WTC11 (cell line): ENCODE measurements around the gene RGMA. TPM values are rescaled to one million over a fixed set of nuclear protein-coding genes. Genes with fewer than 3 reads are reported as not detected.

Experiments
- ATAC-seq: fragments of 200-7000 bp; cut with Tn5 transposase; 2 replicates; pipeline ENCODE4 v1.10.0; 2021; ENCODE audit warnings: mild to moderate bottlenecking, moderate library complexity
- CTCF ChIA-PET: fragments of 300-600 bp; sonication (Branson Sonifier 250); formaldehyde crosslinking; loops from one replicate; lab custom pipeline; 2021; ENCODE audit warnings: antibody characterized with exemption; lab: Charles Lee
- POLR2A ChIA-PET: fragments of 350-600 bp; sonication (Branson Sonifier 250); formaldehyde crosslinking; loops from one replicate; lab custom pipeline; 2021; ENCODE audit warnings: antibody characterized with exemption; lab: Charles Lee
- DNase-seq: peaks from one replicate; pipeline ENCODE4 v3.0.0; 2021; ENCODE audit warnings: low spot score
- H3K27ac Mint-ChIP-seq: 2 replicates; pipeline ENCODE4 v1.8.0; 2021; ENCODE audit warnings: mixed read lengths
- H3K27me3 Mint-ChIP-seq: 2 replicates; pipeline ENCODE4 v1.8.0; 2021; ENCODE audit warnings: low read depth, mild to moderate bottlenecking, moderate library complexity, mixed read lengths
- H3K36me3 Mint-ChIP-seq: 2 replicates; pipeline ENCODE4 v1.8.0; 2021; ENCODE audit warnings: mixed read lengths
- H3K4me1 Mint-ChIP-seq: 2 replicates; pipeline ENCODE4 v1.8.0; 2022; ENCODE audit warnings: mixed read lengths
- H3K4me3 Mint-ChIP-seq: 2 replicates; pipeline ENCODE4 v1.8.0; 2021; ENCODE audit warnings: mild to moderate bottlenecking, moderate library complexity, mixed read lengths
- H3K9me3 Mint-ChIP-seq: 2 replicates; pipeline ENCODE4 v1.8.0; 2021; ENCODE audit warnings: mixed read lengths
- CREB1 ChIP-seq: sonication (generic); formaldehyde crosslinking; IDR thresholded peaks from 2 replicates; pipeline ENCODE4 v1.8.0; 2023; ENCODE audit warnings: mild to moderate bottlenecking, missing genetic modification reagents
- E2F5 ChIP-seq: sonication (generic); formaldehyde crosslinking; IDR thresholded peaks from 2 replicates; pipeline ENCODE4 v1.8.1; 2022; ENCODE audit warnings: mild to moderate bottlenecking, moderate library complexity, missing genetic modification reagents
- FOXJ3 ChIP-seq: sonication (generic); formaldehyde crosslinking; IDR thresholded peaks from 2 replicates; pipeline ENCODE4 v1.9.0; 2021; ENCODE audit warnings: missing genetic modification reagents, mild to moderate bottlenecking, borderline replicate concordance
- FOXP1 ChIP-seq: sonication (generic); formaldehyde crosslinking; IDR thresholded peaks from 2 replicates; pipeline ENCODE4 v1.8.0; 2022; ENCODE audit warnings: missing genetic modification reagents, mild to moderate bottlenecking, moderate library complexity, borderline replicate concordance
- GABPB1 ChIP-seq: sonication (generic); formaldehyde crosslinking; IDR thresholded peaks from 2 replicates; pipeline ENCODE4 v1.8.1; 2023; ENCODE audit warnings: mild to moderate bottlenecking, missing genetic modification reagents
- GRHL2 ChIP-seq: fragments of 250-450 bp; sonication (Bioruptor Pico); IDR thresholded peaks from 2 replicates; pipeline ENCODE4 v1.8.0; 2022; ENCODE audit warnings: mild to moderate bottlenecking, moderate library complexity; ENCODE audit not compliant: insufficient replicate concordance, severe bottlenecking
- HMGA2 ChIP-seq: fragments of 250-450 bp; sonication (Bioruptor Pico); IDR thresholded peaks from 2 replicates; pipeline ENCODE4 v1.4.0; 2021; ENCODE audit warnings: mild to moderate bottlenecking, moderate library complexity
- NFATC4 ChIP-seq: fragments of 250-450 bp; sonication (Bioruptor Pico); IDR thresholded peaks from 2 replicates; pipeline ENCODE4 v1.9.0; 2021; ENCODE audit warnings: mild to moderate bottlenecking
- NR1H2 ChIP-seq: sonication (generic); formaldehyde crosslinking; IDR thresholded peaks from 2 replicates; pipeline ENCODE4 v1.9.0; 2021; ENCODE audit warnings: mild to moderate bottlenecking, moderate library complexity, missing genetic modification reagents
- NR3C1 ChIP-seq: sonication (generic); formaldehyde crosslinking; conservative IDR thresholded peaks from 2 replicates; pipeline ENCODE4 v1.8.1; 2023; ENCODE audit warnings: low read depth, mild to moderate bottlenecking, missing genetic modification reagents
- OVOL2 ChIP-seq: fragments of 250-450 bp; sonication (Bioruptor Pico); IDR thresholded peaks from 2 replicates; pipeline ENCODE4 v1.9.0; 2021; ENCODE audit warnings: mild to moderate bottlenecking, borderline replicate concordance
- PRDM15 ChIP-seq: sonication (generic); formaldehyde crosslinking; IDR thresholded peaks from 2 replicates; pipeline ENCODE4 v1.8.0; 2022; ENCODE audit warnings: missing genetic modification reagents
- RORB ChIP-seq: fragments of 250-450 bp; sonication (Bioruptor Pico); IDR thresholded peaks from 2 replicates; pipeline ENCODE4 v1.9.0; 2021; ENCODE audit warnings: mild to moderate bottlenecking
- ZBTB21 ChIP-seq: sonication (generic); formaldehyde crosslinking; IDR thresholded peaks from 2 replicates; pipeline ENCODE4 v1.8.1; 2023; ENCODE audit warnings: mild to moderate bottlenecking, missing genetic modification reagents, borderline replicate concordance
- ZNF138 ChIP-seq: sonication (generic); formaldehyde crosslinking; conservative IDR thresholded peaks from 2 replicates; pipeline ENCODE4 v1.8.1; 2022; ENCODE audit warnings: mild to moderate bottlenecking, moderate library complexity, missing genetic modification reagents
- ZNF219 ChIP-seq: sonication (generic); formaldehyde crosslinking; IDR thresholded peaks from 2 replicates; pipeline ENCODE4 v1.8.0; 2023; ENCODE audit warnings: missing genetic modification reagents, mild to moderate bottlenecking, borderline replicate concordance
- ZNF423 ChIP-seq: fragments of 250-450 bp; sonication (Bioruptor Pico); IDR thresholded peaks from 2 replicates; pipeline ENCODE4 v2.1.2; 2022; ENCODE audit warnings: mild to moderate bottlenecking, moderate library complexity
- total RNA-seq: library from RNA; stranded (reverse); gene quantifications from 3 replicates; pipeline ENCODE4 v1.2.3, GENCODE V29; 2021
- TF ChIP-seq, protein P1 (sequence below): sonication (generic); formaldehyde crosslinking; IDR thresholded peaks from 2 replicates; pipeline ENCODE4 v1.8.1; 2023; ENCODE audit warnings: mild to moderate bottlenecking, missing genetic modification reagents
- TF ChIP-seq, protein P2 (sequence below): sonication (generic); formaldehyde crosslinking; IDR thresholded peaks from 2 replicates; pipeline ENCODE4 v1.8.1; 2023; ENCODE audit warnings: mild to moderate bottlenecking, missing genetic modification reagents
- TF ChIP-seq, protein P3 (sequence below): sonication (generic); formaldehyde crosslinking; IDR thresholded peaks from 2 replicates; pipeline ENCODE4 v1.8.0; 2023; ENCODE audit warnings: missing genetic modification reagents
- TF ChIP-seq, protein P4 (sequence below): sonication (generic); formaldehyde crosslinking; IDR thresholded peaks from 2 replicates; pipeline ENCODE4 v1.8.1; 2022; ENCODE audit warnings: low read depth, mild to moderate bottlenecking, moderate library complexity, missing genetic modification reagents, borderline replicate concordance

The RGMA gene
- total RNA-seq, 1 experiment from 2014 or later: 47.2 TPM

DNA sequence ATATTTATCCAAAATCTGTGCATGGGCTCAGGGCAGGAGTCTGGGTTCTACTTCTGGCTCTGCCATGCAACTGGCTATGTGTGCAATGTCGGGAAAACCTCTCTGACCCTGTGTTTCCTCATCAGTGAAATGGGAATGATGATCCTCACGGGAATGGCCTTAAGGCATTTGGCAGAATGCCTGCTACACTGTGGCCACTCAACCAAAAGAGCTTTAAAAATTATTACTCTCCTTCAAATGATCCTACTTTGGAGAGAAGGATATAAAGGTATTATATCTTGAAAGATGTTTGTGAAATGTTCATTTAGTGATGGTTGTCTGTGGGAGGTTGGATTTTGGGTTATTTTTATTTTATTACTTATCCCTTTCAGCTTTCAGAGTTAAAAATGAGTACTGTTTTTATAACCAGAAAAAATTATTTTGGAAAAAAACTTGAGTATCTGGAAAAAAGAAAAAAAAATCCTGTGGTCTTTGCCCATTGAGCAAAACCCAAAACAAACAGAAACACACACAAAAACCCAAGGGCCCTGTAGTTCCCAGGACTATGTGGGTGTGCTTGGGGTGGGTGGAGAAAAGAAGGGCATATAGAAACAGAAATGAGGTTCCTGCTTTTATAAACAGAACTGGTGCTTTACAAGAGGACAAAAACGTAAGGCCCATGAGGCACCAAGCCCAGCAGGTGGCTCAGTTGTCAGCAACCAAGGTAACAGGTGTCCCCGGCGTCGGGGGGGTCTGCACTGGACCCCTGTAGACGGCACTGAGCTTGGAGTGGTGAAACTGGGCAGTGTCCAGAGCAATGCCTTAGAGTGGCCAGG, 22.0 kb downstream of the RGMA start (continued):
- TF ChIP-seq PRDM15 (CRISPR knock-in tag) (no peak), NR3C1 (CRISPR knock-in tag) (no peak), E2F5 (CRISPR knock-in tag) (no peak), FOXJ3 (CRISPR knock-in tag) (no peak), ZNF423 (CRISPR knock-in tag) (no peak), RORB (no peak), HMGA2 (CRISPR knock-in tag) (no peak)

- TF ChIP-seq OVOL2 (CRISPR knock-in tag): no peak
- no peak for TF ChIP-seq ZBTB21
- TF ChIP-seq, protein P1, sequence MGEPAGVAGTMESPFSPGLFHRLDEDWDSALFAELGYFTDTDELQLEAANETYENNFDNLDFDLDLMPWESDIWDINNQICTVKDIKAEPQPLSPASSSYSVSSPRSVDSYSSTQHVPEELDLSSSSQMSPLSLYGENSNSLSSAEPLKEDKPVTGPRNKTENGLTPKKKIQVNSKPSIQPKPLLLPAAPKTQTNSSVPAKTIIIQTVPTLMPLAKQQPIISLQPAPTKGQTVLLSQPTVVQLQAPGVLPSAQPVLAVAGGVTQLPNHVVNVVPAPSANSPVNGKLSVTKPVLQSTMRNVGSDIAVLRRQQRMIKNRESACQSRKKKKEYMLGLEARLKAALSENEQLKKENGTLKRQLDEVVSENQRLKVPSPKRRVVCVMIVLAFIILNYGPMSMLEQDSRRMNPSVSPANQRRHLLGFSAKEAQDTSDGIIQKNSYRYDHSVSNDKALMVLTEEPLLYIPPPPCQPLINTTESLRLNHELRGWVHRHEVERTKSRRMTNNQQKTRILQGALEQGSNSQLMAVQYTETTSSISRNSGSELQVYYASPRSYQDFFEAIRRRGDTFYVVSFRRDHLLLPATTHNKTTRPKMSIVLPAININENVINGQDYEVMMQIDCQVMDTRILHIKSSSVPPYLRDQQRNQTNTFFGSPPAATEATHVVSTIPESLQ (CRISPR knock-in tag): no peak
- TF ChIP-seq, all 79 proteins: peak for 0
- Mint-ChIP-seq H3K9me3 (no peaks in the 10 kb centered on the region), H3K27me3 (no peaks in the 10 kb centered on the region), H3K4me1 (peaks cover 83% of the 10 kb centered on the region), H3K27ac (no peak overlapping the region), H3K36me3 (peaks cover 13% of the 10 kb centered on the region), H3K4me3 (no peak overlapping the region)
- DNase-seq (no peak), ATAC-seq (no peak)
- POLR2A ChIA-PET: no interaction called here
- CTCF ChIA-PET: interaction anchor here (0.5 kb wide), 1 partner anchor 555 kb away, joined by 3 read pairs; no protein-coding TSS in a partner anchor
These were observed 22.8 kb downstream of the RGMA start for GRCh38 chr15:93066224-93066681.

GRCh38 chr15:93065641-93066045, 23.4 kb downstream of the RGMA start:
- no peaks in the 10 kb centered on the region for H3K27me3 Mint-ChIP-seq
- peaks cover 13% of the 10 kb centered on the region for H3K36me3 Mint-ChIP-seq
- no peak overlapping the region for H3K27ac Mint-ChIP-seq
- H3K9me3 Mint-ChIP-seq: no peaks in the 10 kb centered on the region
- TF ChIP-seq ZNF219: no peak
- TF ChIP-seq NR3C1 (CRISPR knock-in tag): no peak
- TF ChIP-seq, protein P2, sequence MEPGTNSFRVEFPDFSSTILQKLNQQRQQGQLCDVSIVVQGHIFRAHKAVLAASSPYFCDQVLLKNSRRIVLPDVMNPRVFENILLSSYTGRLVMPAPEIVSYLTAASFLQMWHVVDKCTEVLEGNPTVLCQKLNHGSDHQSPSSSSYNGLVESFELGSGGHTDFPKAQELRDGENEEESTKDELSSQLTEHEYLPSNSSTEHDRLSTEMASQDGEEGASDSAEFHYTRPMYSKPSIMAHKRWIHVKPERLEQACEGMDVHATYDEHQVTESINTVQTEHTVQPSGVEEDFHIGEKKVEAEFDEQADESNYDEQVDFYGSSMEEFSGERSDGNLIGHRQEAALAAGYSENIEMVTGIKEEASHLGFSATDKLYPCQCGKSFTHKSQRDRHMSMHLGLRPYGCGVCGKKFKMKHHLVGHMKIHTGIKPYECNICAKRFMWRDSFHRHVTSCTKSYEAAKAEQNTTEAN: no peak
- no peak for TF ChIP-seq CREB1 (CRISPR knock-in tag)
- TF ChIP-seq, protein P3, sequence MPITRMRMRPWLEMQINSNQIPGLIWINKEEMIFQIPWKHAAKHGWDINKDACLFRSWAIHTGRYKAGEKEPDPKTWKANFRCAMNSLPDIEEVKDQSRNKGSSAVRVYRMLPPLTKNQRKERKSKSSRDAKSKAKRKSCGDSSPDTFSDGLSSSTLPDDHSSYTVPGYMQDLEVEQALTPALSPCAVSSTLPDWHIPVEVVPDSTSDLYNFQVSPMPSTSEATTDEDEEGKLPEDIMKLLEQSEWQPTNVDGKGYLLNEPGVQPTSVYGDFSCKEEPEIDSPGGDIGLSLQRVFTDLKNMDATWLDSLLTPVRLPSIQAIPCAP (CRISPR knock-in tag): no peak
- TF ChIP-seq FOXP1: no peak
- TF ChIP-seq GRHL2: no peak
- TF ChIP-seq GABPB1 (CRISPR knock-in tag): no peak
- TF ChIP-seq, protein P4, sequence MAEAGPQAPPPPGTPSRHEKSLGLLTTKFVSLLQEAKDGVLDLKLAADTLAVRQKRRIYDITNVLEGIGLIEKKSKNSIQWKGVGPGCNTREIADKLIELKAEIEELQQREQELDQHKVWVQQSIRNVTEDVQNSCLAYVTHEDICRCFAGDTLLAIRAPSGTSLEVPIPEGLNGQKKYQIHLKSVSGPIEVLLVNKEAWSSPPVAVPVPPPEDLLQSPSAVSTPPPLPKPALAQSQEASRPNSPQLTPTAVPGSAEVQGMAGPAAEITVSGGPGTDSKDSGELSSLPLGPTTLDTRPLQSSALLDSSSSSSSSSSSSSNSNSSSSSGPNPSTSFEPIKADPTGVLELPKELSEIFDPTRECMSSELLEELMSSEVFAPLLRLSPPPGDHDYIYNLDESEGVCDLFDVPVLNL (CRISPR knock-in tag): no peak
- TF ChIP-seq ZNF138 (CRISPR knock-in tag): no peak
- TF ChIP-seq FOXJ3 (CRISPR knock-in tag): no peak
- no peak for TF ChIP-seq NFATC4 (CRISPR knock-in tag)
- no peak for TF ChIP-seq NR1H2 (CRISPR knock-in tag)
- ChIA-PET CTCF (interaction anchor here (1.0 kb wide), 1 partner anchor 23 kb away, joined by 6 read pairs; no protein-coding TSS in a partner anchor), POLR2A (interaction anchor here (0.6 kb wide), 1 partner anchor 54 kb away, joined by 3 read pairs; no protein-coding TSS in a partner anchor)
- no peak overlapping the region for H3K4me3 Mint-ChIP-seq
- DNase-seq (no peak), ATAC-seq (no peak)
- peaks cover 83% of the 10 kb centered on the region for H3K4me1 Mint-ChIP-seq
